Hepatocyte (in vitro differentiated cells): ENCODE data around the gene MZT1. TPM values are rescaled to one million over a fixed set of nuclear protein-coding genes. Genes with fewer than 3 reads are reported as not detected.

Experiments
- DNase-seq: peaks from one replicate; pipeline ENCODE4 v3.0.0-alpha.2; 2016; ENCODE audit warnings: low spot score
- H2AFZ ChIP-seq: fragments of 200-600 bp; sonication (generic); 2 replicates; pipeline ENCODE4 v1.6.0; 2016; ENCODE audit warnings: antibody characterized with exemption, mild to moderate bottlenecking
- H3K27ac ChIP-seq: fragments of 200-600 bp; sonication (generic); 2 replicates; pipeline ENCODE4 v1.5.1; 2016; ENCODE audit warnings: mild to moderate bottlenecking
- H3K27me3 ChIP-seq: fragments of 200-600 bp; sonication (generic); 2 replicates; pipeline ENCODE4 v1.6.1; 2016
- H3K36me3 ChIP-seq: fragments of 200-600 bp; sonication (generic); replicated peaks from 2 replicates; pipeline ENCODE4 v1.5.1; 2016; ENCODE audit warnings: low read depth; ENCODE audit not compliant: insufficient read depth
- H3K4me1 ChIP-seq: fragments of 200-600 bp; sonication (generic); 2 replicates; pipeline ENCODE4 v1.5.1; 2016; ENCODE audit warnings: mild to moderate bottlenecking, moderate library complexity; ENCODE audit not compliant: insufficient read depth
- H3K4me2 ChIP-seq: fragments of 200-600 bp; sonication (generic); 2 replicates; pipeline ENCODE4 v1.6.0; 2016
- H3K4me3 ChIP-seq: fragments of 200-600 bp; sonication (generic); 2 replicates; pipeline ENCODE4 v1.5.1; 2016; ENCODE audit warnings: mild to moderate bottlenecking
- H3K79me2 ChIP-seq: fragments of 200-600 bp; sonication (generic); 2 replicates; pipeline ENCODE4 v1.6.0; 2017; ENCODE audit warnings: mild to moderate bottlenecking
- H3K9me2 ChIP-seq: fragments of 200-600 bp; sonication (generic); replicated peaks from 2 replicates; pipeline ENCODE4 v1.6.0; 2017; ENCODE audit warnings: mild to moderate bottlenecking; ENCODE audit not compliant: insufficient read depth
- H3K9me3 ChIP-seq: fragments of 200-600 bp; sonication (generic); 2 replicates; pipeline ENCODE4 v1.5.1; 2016; ENCODE audit warnings: low read depth, mild to moderate bottlenecking
- H4K20me1 ChIP-seq: fragments of 200-600 bp; sonication (generic); 2 replicates; pipeline ENCODE4 v1.6.0; 2016; ENCODE audit warnings: mild to moderate bottlenecking; ENCODE audit not compliant: insufficient read depth, poor library complexity, severe bottlenecking
- EZH2 ChIP-seq: fragments of 200-600 bp; sonication (generic); IDR thresholded peaks from 2 replicates; pipeline ENCODE4 v1.6.1; 2016; ENCODE audit warnings: antibody characterized with exemption, mild to moderate bottlenecking, borderline replicate concordance
- EZH2phosphoT487 ChIP-seq: fragments of 200-600 bp; sonication (generic); IDR thresholded peaks from one replicate; pipeline ENCODE4 v1.6.1; 2018; ENCODE audit warnings: antibody characterized with exemption, mild to moderate bottlenecking, low read depth, moderate library complexity; ENCODE audit not compliant: unreplicated experiment, severe bottlenecking
- WGBS: methylation state at CpG from one replicate; pipeline ENCODE4 v1.1.6; 2016; ENCODE audit warnings: low lambda C conversion rate; ENCODE audit errors: missing lambda C conversion rate; 5-methylcytosine and 5-hydroxymethylcytosine counted together
- polyA plus RNA-seq: library from polyadenylated mRNA; unstranded; fragments of >200 nt; fragmentation: Nextera tagmentation; extraction: Ambion mirVana; gene quantifications from 2 replicates; pipeline ENCODE4 v1.2.1, GENCODE V29; 2016
- small RNA-seq: library from RNA; depleted of rRNA; stranded (forward); fragments of <200 nt; gene quantifications from one replicate; pipeline ENCODE3, GENCODE V24; 2014
- total RNA-seq: library from RNA; depleted of rRNA; stranded (reverse); fragments of >200 nt; gene quantifications from 2 replicates; pipeline ENCODE4 v1.2.3, GENCODE V29; 2014
- TF ChIP-seq, protein P1 (sequence below): fragments of 200-600 bp; sonication (generic); IDR thresholded peaks from 2 replicates; pipeline ENCODE4 v1.5.1; 2016; ENCODE audit warnings: antibody characterized with exemption, mild to moderate bottlenecking; ENCODE audit not compliant: poor library complexity

Gene MZT1
- total and polyA plus RNA-seq, 2 experiments from 2014 or later: 8.9 to 14.8 TPM

- no peaks in the 10 kb centered on the region for H3K79me2 ChIP-seq
- no peak for TF ChIP-seq EZH2
- TF ChIP-seq, protein P1, sequence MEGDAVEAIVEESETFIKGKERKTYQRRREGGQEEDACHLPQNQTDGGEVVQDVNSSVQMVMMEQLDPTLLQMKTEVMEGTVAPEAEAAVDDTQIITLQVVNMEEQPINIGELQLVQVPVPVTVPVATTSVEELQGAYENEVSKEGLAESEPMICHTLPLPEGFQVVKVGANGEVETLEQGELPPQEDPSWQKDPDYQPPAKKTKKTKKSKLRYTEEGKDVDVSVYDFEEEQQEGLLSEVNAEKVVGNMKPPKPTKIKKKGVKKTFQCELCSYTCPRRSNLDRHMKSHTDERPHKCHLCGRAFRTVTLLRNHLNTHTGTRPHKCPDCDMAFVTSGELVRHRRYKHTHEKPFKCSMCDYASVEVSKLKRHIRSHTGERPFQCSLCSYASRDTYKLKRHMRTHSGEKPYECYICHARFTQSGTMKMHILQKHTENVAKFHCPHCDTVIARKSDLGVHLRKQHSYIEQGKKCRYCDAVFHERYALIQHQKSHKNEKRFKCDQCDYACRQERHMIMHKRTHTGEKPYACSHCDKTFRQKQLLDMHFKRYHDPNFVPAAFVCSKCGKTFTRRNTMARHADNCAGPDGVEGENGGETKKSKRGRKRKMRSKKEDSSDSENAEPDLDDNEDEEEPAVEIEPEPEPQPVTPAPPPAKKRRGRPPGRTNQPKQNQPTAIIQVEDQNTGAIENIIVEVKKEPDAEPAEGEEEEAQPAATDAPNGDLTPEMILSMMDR: no peak
- TF ChIP-seq EZH2phosphoT487: no peak
Measured at GRCh38 chr13:72666391-72666790, 61.0 kb downstream of the MZT1 start.

DNA sequence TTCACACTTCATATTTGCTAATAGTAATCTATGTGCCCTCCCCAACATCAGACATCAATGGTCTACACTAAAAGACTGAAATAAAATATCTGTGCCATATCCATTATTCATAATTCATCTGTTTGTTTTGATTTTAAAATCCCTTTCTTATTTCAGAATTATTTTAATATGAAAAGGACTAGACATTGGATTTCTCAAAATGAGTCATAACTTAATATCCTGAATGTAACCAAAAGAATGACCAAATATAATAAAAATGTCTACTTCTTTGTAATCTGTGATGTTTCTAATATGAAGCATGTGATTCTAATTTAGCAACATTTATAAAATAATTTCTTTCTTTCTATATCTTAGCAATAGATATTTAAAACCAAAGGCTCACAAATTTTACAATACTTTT is 64.9 kb downstream of the MZT1 start:
- H3K4me3 ChIP-seq: no peak overlapping the region
- no peak for TF ChIP-seq EZH2
- TF ChIP-seq, protein P1: no peak
- no peak for TF ChIP-seq EZH2phosphoT487
- H3K9me3 ChIP-seq: no peaks in the 10 kb centered on the region
- no peaks in the 10 kb centered on the region for H3K9me2 ChIP-seq
- H3K36me3 ChIP-seq: no peaks in the 10 kb centered on the region
- H3K79me2 ChIP-seq: no peaks in the 10 kb centered on the region
- H3K27ac ChIP-seq: no peak overlapping the region
- no peak for DNase-seq
- no peak overlapping the region for H2AFZ ChIP-seq
- H3K27me3 ChIP-seq: no peaks in the 10 kb centered on the region
- no peak overlapping the region for H3K4me2 ChIP-seq
- H3K4me1 ChIP-seq: no peaks in the 10 kb centered on the region
- no peaks in the 10 kb centered on the region for H4K20me1 ChIP-seq

More at GRCh38 chr13:72666391-72666790, 61.0 kb downstream of the MZT1 start:
- Histone ChIP-seq H3K9me3 (no peaks in the 10 kb centered on the region), H3K27me3 (no peaks in the 10 kb centered on the region), H3K9me2 (no peaks in the 10 kb centered on the region), H3K27ac (no peak overlapping the region), H3K4me2 (no peak overlapping the region), H3K4me1 (no peaks in the 10 kb centered on the region), H4K20me1 (no peaks in the 10 kb centered on the region), H3K36me3 (no peaks in the 10 kb centered on the region), H3K4me3 (no peak overlapping the region), H2AFZ (no peak overlapping the region)
- no peak for DNase-seq
- WGBS: 90% methylated on average over 1 of the region's 1 CpG

Small RNAs within 50 kb of the gene (small RNA-seq; reads per million reads assigned to genes)
- gene RNU6-80P: not detected

Other genes starting within 250 kb of the MZT1 start
- gene BORA, start 294 bp upstream of the MZT1 start, total RNA-seq: 3.8 and 7.1 TPM in 2 replicates
- 1.9 and 4.9 TPM in 2 replicates for gene BORA, start 294 bp upstream of the MZT1 start, polyA plus RNA-seq
- 36.6 and 37.0 TPM in 2 replicates for gene DIS3, start 54.3 kb upstream of the MZT1 start, total RNA-seq
- gene DIS3, start 54.3 kb upstream of the MZT1 start, polyA plus RNA-seq: 11.7 and 12.2 TPM in 2 replicates
- 20.9 and 24.5 TPM in 2 replicates for gene PIBF1, start 54.5 kb upstream of the MZT1 start, total RNA-seq
- 10.9 and 13.1 TPM in 2 replicates for gene PIBF1, start 54.5 kb upstream of the MZT1 start, polyA plus RNA-seq